Fibroblast of mammary gland (primary cell): ENCODE results near the gene CLSTN2.

Experiments used
- DNase-seq: peaks from one replicate; pipeline ENCODE4 v3.0.0-alpha.2; 2010; ENCODE audit warnings: low read depth
- H3K4me3 ChIP-seq: 2 replicates; pipeline ENCODE4 v1.5.1; 2011; ENCODE audit warnings: low read depth, mild to moderate bottlenecking, low read length, moderate library complexity; ENCODE audit not compliant: control insufficient read depth
- TF ChIP-seq, protein P1 (sequence below): conservative IDR thresholded peaks from 2 replicates; pipeline ENCODE4 v1.5.1; 2011; ENCODE audit warnings: low read depth, low read length, inconsistent platforms; ENCODE audit not compliant: control insufficient read depth, insufficient read depth

Gene CLSTN2

GRCh38 chr3:140146668-140147067, 211.7 kb downstream of the CLSTN2 start:
- TF ChIP-seq, protein P1, sequence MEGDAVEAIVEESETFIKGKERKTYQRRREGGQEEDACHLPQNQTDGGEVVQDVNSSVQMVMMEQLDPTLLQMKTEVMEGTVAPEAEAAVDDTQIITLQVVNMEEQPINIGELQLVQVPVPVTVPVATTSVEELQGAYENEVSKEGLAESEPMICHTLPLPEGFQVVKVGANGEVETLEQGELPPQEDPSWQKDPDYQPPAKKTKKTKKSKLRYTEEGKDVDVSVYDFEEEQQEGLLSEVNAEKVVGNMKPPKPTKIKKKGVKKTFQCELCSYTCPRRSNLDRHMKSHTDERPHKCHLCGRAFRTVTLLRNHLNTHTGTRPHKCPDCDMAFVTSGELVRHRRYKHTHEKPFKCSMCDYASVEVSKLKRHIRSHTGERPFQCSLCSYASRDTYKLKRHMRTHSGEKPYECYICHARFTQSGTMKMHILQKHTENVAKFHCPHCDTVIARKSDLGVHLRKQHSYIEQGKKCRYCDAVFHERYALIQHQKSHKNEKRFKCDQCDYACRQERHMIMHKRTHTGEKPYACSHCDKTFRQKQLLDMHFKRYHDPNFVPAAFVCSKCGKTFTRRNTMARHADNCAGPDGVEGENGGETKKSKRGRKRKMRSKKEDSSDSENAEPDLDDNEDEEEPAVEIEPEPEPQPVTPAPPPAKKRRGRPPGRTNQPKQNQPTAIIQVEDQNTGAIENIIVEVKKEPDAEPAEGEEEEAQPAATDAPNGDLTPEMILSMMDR = no peak
- DNase-seq = no peak
- no peak overlapping the region for H3K4me3 ChIP-seq

DNA sequence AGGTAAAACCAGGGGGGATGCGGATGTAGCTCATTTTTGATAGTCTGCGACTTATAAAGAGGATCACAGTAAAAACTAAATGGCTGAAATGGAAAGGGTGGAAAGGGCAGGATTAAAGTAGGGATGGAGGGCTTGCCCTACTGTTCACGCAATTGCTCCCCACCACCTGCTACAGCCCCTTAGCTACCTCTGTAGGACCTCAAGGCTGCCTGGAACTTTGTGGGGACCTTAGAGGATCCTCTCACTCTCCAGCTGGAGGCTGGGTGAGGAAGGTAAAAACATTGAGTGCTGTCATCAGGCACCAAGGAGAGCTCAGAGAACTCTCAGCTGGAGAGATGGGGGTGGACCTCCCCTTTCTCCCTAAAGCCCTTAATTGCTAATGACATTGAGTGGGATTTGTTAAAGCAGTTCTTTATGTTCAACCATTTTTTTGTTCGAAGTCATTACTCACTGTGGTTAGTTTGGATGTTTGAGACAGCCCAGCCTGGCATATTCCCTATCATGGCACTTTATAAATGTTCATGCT, 213.0 kb downstream of the CLSTN2 start:
- DNase-seq = no peak
- TF ChIP-seq, protein P1 = no peak
- no peak overlapping the region for H3K4me3 ChIP-seq

GRCh38 chr3:140148824-140149390, 213.9 kb downstream of the CLSTN2 start:
- TF ChIP-seq, protein P1 = no peak

GRCh38 chr3:140151321-140151720, 216.3 kb downstream of the CLSTN2 start:
- DNase-seq = no peak
- TF ChIP-seq, protein P1 = no peak
- no peak overlapping the region for H3K4me3 ChIP-seq

More at GRCh38 chr3:140148824-140149390, 213.9 kb downstream of the CLSTN2 start:
- DNase-seq = no peak
- no peak overlapping the region for H3K4me3 ChIP-seq

GRCh38 chr3:140152851-140153639, 218.1 kb downstream of the CLSTN2 start:
- DNase-seq = no peak
- TF ChIP-seq, protein P1 = no peak
- no peak overlapping the region for H3K4me3 ChIP-seq

DNA sequence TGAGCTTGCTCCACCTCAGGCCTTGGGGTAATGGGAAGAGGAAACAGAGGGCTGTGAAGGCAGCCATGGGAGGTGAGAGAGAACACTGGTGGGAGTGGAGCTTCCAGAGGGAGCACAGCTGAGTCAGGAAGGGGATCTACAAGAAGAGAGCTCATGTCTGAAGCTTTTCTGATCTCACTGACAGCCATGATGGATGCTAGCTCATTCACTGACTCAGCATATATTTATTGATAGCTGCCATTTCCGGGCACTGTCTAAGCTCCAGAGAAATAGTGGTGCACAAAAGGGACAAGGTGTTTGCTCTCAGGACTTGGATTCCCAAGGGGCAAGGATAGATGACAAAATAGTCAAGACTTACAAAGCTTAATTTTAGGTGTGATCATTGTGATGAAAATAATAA, 218.8 kb downstream of the CLSTN2 start:
- TF ChIP-seq, protein P1 = no peak
- DNase-seq = no peak
- H3K4me3 ChIP-seq = no peak overlapping the region
